NT2/D1 (cell line): Measurements from ENCODE around the gene AKAP13.
"Not testable (repeated sequence)": the region's sequence is repeated elsewhere in the genome, so short reads cannot be mapped to it uniquely, and the experiment has no call there.

Experiments used
- YY1 ChIP-seq: IDR thresholded peaks from 2 replicates; pipeline ENCODE4 v1.6.1; 2011; ENCODE audit not compliant: insufficient read length, insufficient read depth
- ZNF274 ChIP-seq: IDR thresholded peaks from 2 replicates; pipeline ENCODE4 v1.6.1; 2011; ENCODE audit warnings: mild to moderate bottlenecking, low read depth, low read length

DNA sequence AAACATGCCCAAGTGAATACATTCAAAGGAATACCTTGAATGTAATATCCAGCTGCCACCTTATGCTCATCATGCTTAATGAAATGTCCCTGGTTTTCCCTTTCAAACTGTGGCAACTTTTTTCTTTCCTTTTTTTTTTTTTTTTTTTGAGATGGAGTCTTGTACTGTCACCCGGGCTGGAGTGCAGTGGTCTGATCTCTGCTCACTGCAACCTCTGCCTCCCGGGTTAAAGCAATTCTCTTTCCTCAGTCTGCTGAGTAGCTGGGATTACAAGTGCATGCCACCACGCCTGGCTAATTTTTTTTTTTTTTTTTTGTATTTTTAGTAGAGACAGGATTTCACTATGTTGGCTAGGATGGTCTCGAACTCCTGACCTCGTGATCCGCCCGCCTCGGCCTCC lies 28.9 kb upstream of the AKAP13 start:
- not testable (repeated sequence) for TF ChIP-seq ZNF274, YY1
